Measurements from ENCODE around the gene ACR.
"Not testable (repeated sequence)": the region's sequence is repeated elsewhere in the genome, so short reads cannot be mapped to it uniquely, and the experiment has no call there.

ACR gene

GRCh38 chr22:50734986-50735738 is 2.8 kb upstream of the ACR start:
- Histone ChIP-seq H3K79me2 (ENCODE audit: control insufficient read depth, insufficient read depth, low read length, unreplicated experiment) (no peaks in the 10 kb centered on the region), H3K27me3 (ENCODE audit: insufficient read depth, low read length) (no peaks in the 10 kb centered on the region), H3K36me3 (ENCODE audit: insufficient read depth, low read length) (no peaks in the 10 kb centered on the region), H3K4me1 (ENCODE audit: control insufficient read depth, insufficient read depth, low read length, unreplicated experiment) (peaks cover 4% of the 10 kb centered on the region), H3K27ac (ENCODE audit: low read depth, low read length) (no peak overlapping the region), H3K4me3 (ENCODE audit: low read depth, low read length) (no peak overlapping the region), H2AFZ (ENCODE audit: low read length, unreplicated experiment) (no peak overlapping the region)

- no peaks in the 10 kb centered on the region for H3K27me3 ChIP-seq (ENCODE audit: insufficient read depth, low read length)
Observed at GRCh38 chr22:50735739-50736030, 2.3 kb upstream of the ACR start.

GRCh38 chr22:50738649-50739227 is 734 bp downstream of the ACR start:
- H3K79me2 ChIP-seq (ENCODE audit: control insufficient read depth, insufficient read depth, low read length, unreplicated experiment) = no peaks in the 10 kb centered on the region
- no peaks in the 10 kb centered on the region for H3K4me1 ChIP-seq (ENCODE audit: control insufficient read depth, insufficient read depth, low read length, unreplicated experiment)
- no peak overlapping the region for H3K27ac ChIP-seq (ENCODE audit: low read depth, low read length)
- H3K36me3 ChIP-seq (ENCODE audit: insufficient read depth, low read length) = no peaks in the 10 kb centered on the region
- H3K4me3 ChIP-seq (ENCODE audit: low read depth, low read length) = no peak overlapping the region
- H2AFZ ChIP-seq (ENCODE audit: low read length, unreplicated experiment) = no peak overlapping the region
- H3K27me3 ChIP-seq (ENCODE audit: insufficient read depth, low read length) = no peaks in the 10 kb centered on the region

More at GRCh38 chr22:50735739-50736030, 2.3 kb upstream of the ACR start:
- no peak overlapping the region for H3K4me3 ChIP-seq (ENCODE audit: low read depth, low read length)
- H3K27ac ChIP-seq (ENCODE audit: low read depth, low read length) = no peak overlapping the region
- peaks cover 4% of the 10 kb centered on the region for H3K4me1 ChIP-seq (ENCODE audit: control insufficient read depth, insufficient read depth, low read length, unreplicated experiment)
- H2AFZ ChIP-seq (ENCODE audit: low read length, unreplicated experiment) = no peak overlapping the region
- no peaks in the 10 kb centered on the region for H3K36me3 ChIP-seq (ENCODE audit: insufficient read depth, low read length)
- no peaks in the 10 kb centered on the region for H3K79me2 ChIP-seq (ENCODE audit: control insufficient read depth, insufficient read depth, low read length, unreplicated experiment)

- no peaks in the 10 kb centered on the region for H3K4me1 ChIP-seq (ENCODE audit: control insufficient read depth, insufficient read depth, low read length, unreplicated experiment)
- no peaks in the 10 kb centered on the region for H3K79me2 ChIP-seq (ENCODE audit: control insufficient read depth, insufficient read depth, low read length, unreplicated experiment)
- H3K27me3 ChIP-seq (ENCODE audit: insufficient read depth, low read length) = no peaks in the 10 kb centered on the region
- H3K4me3 ChIP-seq (ENCODE audit: low read depth, low read length) = no peak overlapping the region
- no peak overlapping the region for H3K27ac ChIP-seq (ENCODE audit: low read depth, low read length)
- no peaks in the 10 kb centered on the region for H3K36me3 ChIP-seq (ENCODE audit: insufficient read depth, low read length)
- H2AFZ ChIP-seq (ENCODE audit: low read length, unreplicated experiment) = no peak overlapping the region
Observed at GRCh38 chr22:50739279-50739691, 1.3 kb downstream of the ACR start.

GRCh38 chr22:50739894-50740293 is 1.9 kb downstream of the ACR start:
- Histone ChIP-seq H3K4me3 (ENCODE audit: low read depth, low read length) (no peak overlapping the region), H3K27ac (ENCODE audit: low read depth, low read length) (no peak overlapping the region), H3K27me3 (ENCODE audit: insufficient read depth, low read length) (no peaks in the 10 kb centered on the region), H2AFZ (ENCODE audit: low read length, unreplicated experiment) (no peak overlapping the region), H3K4me1 (ENCODE audit: control insufficient read depth, insufficient read depth, low read length, unreplicated experiment) (no peaks in the 10 kb centered on the region), H3K79me2 (ENCODE audit: control insufficient read depth, insufficient read depth, low read length, unreplicated experiment) (no peaks in the 10 kb centered on the region), H3K36me3 (ENCODE audit: insufficient read depth, low read length) (no peaks in the 10 kb centered on the region)

- H3K27ac ChIP-seq (ENCODE audit: low read depth, low read length); H2AFZ ChIP-seq (ENCODE audit: low read length, unreplicated experiment); H3K27me3 ChIP-seq (ENCODE audit: insufficient read depth, low read length): not testable (repeated sequence)
Observed at GRCh38 chr22:50740714-50741113, 2.7 kb downstream of the ACR start.

GRCh38 chr22:50744424-50744823 is 6.4 kb downstream of the ACR start:
- H3K4me3 ChIP-seq (ENCODE audit: low read depth, low read length); H3K79me2 ChIP-seq (ENCODE audit: control insufficient read depth, insufficient read depth, low read length, unreplicated experiment); H3K27me3 ChIP-seq (ENCODE audit: insufficient read depth, low read length); H3K27ac ChIP-seq (ENCODE audit: low read depth, low read length); H2AFZ ChIP-seq (ENCODE audit: low read length, unreplicated experiment); H3K4me1 ChIP-seq (ENCODE audit: control insufficient read depth, insufficient read depth, low read length, unreplicated experiment); H3K36me3 ChIP-seq (ENCODE audit: insufficient read depth, low read length): not testable (repeated sequence)

More at GRCh38 chr22:50740714-50741113, 2.7 kb downstream of the ACR start:
- H3K36me3 ChIP-seq (ENCODE audit: insufficient read depth, low read length); H3K79me2 ChIP-seq (ENCODE audit: control insufficient read depth, insufficient read depth, low read length, unreplicated experiment); H3K4me3 ChIP-seq (ENCODE audit: low read depth, low read length); H3K4me1 ChIP-seq (ENCODE audit: control insufficient read depth, insufficient read depth, low read length, unreplicated experiment): not testable (repeated sequence)

GRCh38 chr22:50747521-50747920 is 9.5 kb downstream of the ACR start:
- H2AFZ ChIP-seq (ENCODE audit: low read length, unreplicated experiment); H3K27ac ChIP-seq (ENCODE audit: low read depth, low read length); H3K4me1 ChIP-seq (ENCODE audit: control insufficient read depth, insufficient read depth, low read length, unreplicated experiment); H3K36me3 ChIP-seq (ENCODE audit: insufficient read depth, low read length); H3K79me2 ChIP-seq (ENCODE audit: control insufficient read depth, insufficient read depth, low read length, unreplicated experiment); H3K4me3 ChIP-seq (ENCODE audit: low read depth, low read length); H3K27me3 ChIP-seq (ENCODE audit: insufficient read depth, low read length): not testable (repeated sequence)

GRCh38 chr22:50748630-50749029 is 10.6 kb downstream of the ACR start:
- H3K27ac ChIP-seq (ENCODE audit: low read depth, low read length); H3K36me3 ChIP-seq (ENCODE audit: insufficient read depth, low read length): not testable (repeated sequence)

GRCh38 chr22:50749302-50750074 is 11.5 kb downstream of the ACR start:
- H3K4me1 ChIP-seq (ENCODE audit: control insufficient read depth, insufficient read depth, low read length, unreplicated experiment); H3K36me3 ChIP-seq (ENCODE audit: insufficient read depth, low read length); H3K27me3 ChIP-seq (ENCODE audit: insufficient read depth, low read length); H3K79me2 ChIP-seq (ENCODE audit: control insufficient read depth, insufficient read depth, low read length, unreplicated experiment); H3K27ac ChIP-seq (ENCODE audit: low read depth, low read length); H3K4me3 ChIP-seq (ENCODE audit: low read depth, low read length); H2AFZ ChIP-seq (ENCODE audit: low read length, unreplicated experiment): not testable (repeated sequence)

More at GRCh38 chr22:50748630-50749029, 10.6 kb downstream of the ACR start:
- H3K4me3 ChIP-seq (ENCODE audit: low read depth, low read length); H3K27me3 ChIP-seq (ENCODE audit: insufficient read depth, low read length); H3K79me2 ChIP-seq (ENCODE audit: control insufficient read depth, insufficient read depth, low read length, unreplicated experiment); H2AFZ ChIP-seq (ENCODE audit: low read length, unreplicated experiment); H3K4me1 ChIP-seq (ENCODE audit: control insufficient read depth, insufficient read depth, low read length, unreplicated experiment): not testable (repeated sequence)

GRCh38 chr22:50755251-50755650 is 17.2 kb downstream of the ACR start:
- H3K79me2 ChIP-seq (ENCODE audit: control insufficient read depth, insufficient read depth, low read length, unreplicated experiment); H3K27me3 ChIP-seq (ENCODE audit: insufficient read depth, low read length); H3K27ac ChIP-seq (ENCODE audit: low read depth, low read length); H3K4me1 ChIP-seq (ENCODE audit: control insufficient read depth, insufficient read depth, low read length, unreplicated experiment); H3K36me3 ChIP-seq (ENCODE audit: insufficient read depth, low read length); H2AFZ ChIP-seq (ENCODE audit: low read length, unreplicated experiment); H3K4me3 ChIP-seq (ENCODE audit: low read depth, low read length): not testable (repeated sequence)
